Stimulated activated CD4-positive, alpha-beta T cell treated with anti-CD3 and anti-CD28 coated beads, Interleukin-2, amount 100 ng/mL, for 24 hours (primary cell): ENCODE data around the gene FOXD2.

Source experiments
- DNase-seq, 2 donors: peaks; one replicate each; pipeline ENCODE4 v3.0.0-alpha.2; 2020

Gene FOXD2

GRCh38 chr1:47437447-47438164, at the start of gene FOXD2:
Gene FOXD2, plus strand, starts transcription at chr1:47438044. Its CDS starts 92 bp downstream, at chr1:47438136.
- DNase-seq: peak; percentile 93 to 94

- DNase-seq: peak; percentile 45 to 59
Measured at GRCh38 chr1:47388891-47389238, 49.0 kb upstream of the FOXD2 start.

- no peak for DNase-seq
Measured at GRCh38 chr1:47389731-47390130, 48.1 kb upstream of the FOXD2 start.

GRCh38 chr1:47390843-47391242, 47.0 kb upstream of the FOXD2 start:
- no peak for DNase-seq

GRCh38 chr1:47393141-47393540, 44.7 kb upstream of the FOXD2 start:
- no peak for DNase-seq

- DNase-seq: no peak
Measured at GRCh38 chr1:47395433-47395832, 42.4 kb upstream of the FOXD2 start.

GRCh38 chr1:47396671-47397196, 41.1 kb upstream of the FOXD2 start:
- DNase-seq: no peak

GRCh38 chr1:47399138-47399845, 38.6 kb upstream of the FOXD2 start:
- no peak for DNase-seq

GRCh38 chr1:47399846-47400155, 38.0 kb upstream of the FOXD2 start:
- no peak for DNase-seq

- no peak for DNase-seq
Measured at GRCh38 chr1:47401761-47402160, 36.1 kb upstream of the FOXD2 start.

- no peak for DNase-seq
Measured at GRCh38 chr1:47402591-47402990, 35.3 kb upstream of the FOXD2 start.

GRCh38 chr1:47403321-47403910, 34.4 kb upstream of the FOXD2 start:
- DNase-seq: no peak

- DNase-seq: no peak
Measured at GRCh38 chr1:47405697-47406096, 32.1 kb upstream of the FOXD2 start.

- DNase-seq: no peak
Measured at GRCh38 chr1:47406966-47407365, 30.9 kb upstream of the FOXD2 start.

GRCh38 chr1:47407481-47407880, 30.4 kb upstream of the FOXD2 start:
- no peak for DNase-seq

- no peak for DNase-seq
Measured at GRCh38 chr1:47409311-47410067, 28.4 kb upstream of the FOXD2 start.

GRCh38 chr1:47410068-47410455, 27.8 kb upstream of the FOXD2 start:
- DNase-seq: no peak

- no peak for DNase-seq
Measured at GRCh38 chr1:47411436-47411835, 26.4 kb upstream of the FOXD2 start.

- DNase-seq: no peak
Measured at GRCh38 chr1:47412437-47412836, 25.4 kb upstream of the FOXD2 start.

- DNase-seq: no peak
Measured at GRCh38 chr1:47415728-47416318, 22.0 kb upstream of the FOXD2 start, which contains the start of gene FOXE3. Gene FOXE3, plus strand, starts transcription at chr1:47416285. Its CDS starts 31 bp downstream, at chr1:47416316.

GRCh38 chr1:47416319-47417169, 21.3 kb upstream of the FOXD2 start:
- peak in 1 of 2 donors; percentile 31 for DNase-seq
